Heart left ventricle (tissue), 13 donors: Measurements from ENCODE around the gene RND2.

Experiments
- CTCF ChIP-seq, 12 donors: fragments of 200-600 bp; sonication (generic) in 4 of 12; IDR thresholded peaks; one replicate each; pipeline versions ENCODE4 v1.5.0 to v1.8.0; 2018 to 2022; ENCODE audit warnings: antibody characterized with exemption in 12 of 12, mild to moderate bottlenecking in 5 of 12
- POLR2A ChIP-seq, 2 donors: fragments of 450-650 bp; IDR thresholded peaks; one replicate each; pipeline ENCODE4 v1.6.1; 2017; ENCODE audit warnings: antibody characterized with exemption in 2 of 2, mild to moderate bottlenecking in 2 of 2, moderate library complexity in 2 of 2
- donor health status: ischemic (EF 13 %, LVEDD 7.1; RV severe dilation, severe dysfunction).
- donor health status: DM: no; HTN: yes; CAD: no.
- donor health status: DM: no; HTN: no; CAD: no.
- donor health status: ischemic (EF 25% LVEDD 6.9; RV normal size, moderate dysfunction).
- donor health status: ischemic (EF 25% LVEDD 5.7; RV mildly dilated, moderate dysfunction).
- donor health status: ischemic (EF 35%, LVEDD 5.7; RV mildly dilated, moderate dysfunction).
- donor health status: nonischemic (EF 11% LVEDD 7.7; RV severe dilation, severe dysfunction).
- donor health status: DM: yes; HTN: yes; CAD: no.
- donor health status: PGD.
- donor health status: ischemic (EF 29% LVEDD 5.4; RV normal size, mild dysfunction).
- donor health status: nonischemic (EF 23%, LVEDD 6.1; RV moderate dilation, normal function).

GRCh38 chr17:43070872-43071271, 45.8 kb downstream of the RND2 start:
- no peak for TF ChIP-seq POLR2A (IDR thresholded peaks at IDR 0.05)
- no peak for TF ChIP-seq CTCF (IDR thresholded peaks at IDR 0.05)
